Measurements from ENCODE around the gene DOCK11.
"Not testable (repeated sequence)": the region's sequence is repeated elsewhere in the genome, so short reads cannot be mapped to it uniquely, and the experiment has no call there.

DOCK11 gene

DNA sequence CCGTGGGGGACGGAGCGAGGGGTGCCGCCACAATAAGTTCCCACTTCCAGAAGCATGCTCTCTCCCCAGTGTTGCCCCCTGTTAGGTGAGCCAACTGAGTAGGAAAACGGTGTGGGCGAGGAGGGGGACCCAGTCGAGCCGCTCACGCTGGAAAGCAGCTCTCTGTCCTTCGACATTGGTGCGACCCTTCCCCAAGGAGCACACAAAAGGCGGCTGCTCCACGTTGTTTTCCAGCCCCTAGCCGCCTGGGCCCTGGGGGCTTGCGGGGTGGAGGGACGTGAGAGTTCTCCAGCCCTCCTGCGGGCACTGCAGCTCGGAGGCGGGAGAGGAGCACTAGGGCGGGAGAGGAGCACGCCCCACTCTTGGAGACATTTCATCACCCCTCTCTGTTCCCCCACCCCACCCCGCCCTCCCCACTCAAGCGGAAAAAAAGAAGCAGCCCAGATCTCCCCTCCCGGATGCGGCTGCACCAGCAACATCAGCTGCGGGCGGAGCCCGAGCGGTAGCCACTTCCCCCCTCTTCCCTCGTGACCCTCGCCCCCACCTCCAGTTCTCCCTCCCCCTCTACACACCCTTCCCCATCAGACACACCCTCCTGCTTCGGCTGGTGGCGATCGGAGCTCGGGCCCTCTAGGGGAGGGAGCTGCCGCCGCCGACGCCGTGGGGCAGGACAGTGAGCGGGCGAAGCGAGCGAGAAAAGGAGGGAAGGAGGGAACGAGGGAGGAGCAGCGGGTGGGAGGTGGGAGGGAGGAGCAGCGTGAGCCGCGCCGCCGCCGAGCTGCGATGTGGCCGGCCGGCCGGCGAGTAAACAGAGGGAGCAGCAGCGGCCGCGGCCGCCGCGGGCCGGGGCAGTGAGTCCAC is at the start of gene DOCK11:
Gene DOCK11 (plus strand): TSS at position 755 of the 861 bp plus-strand sequence. CDS start 157 bp downstream, outside the sequence.
- DNase-seq: peak; percentile 91

- no peak for DNase-seq
These were observed 47.3 kb upstream of the DOCK11 start for GRCh38 chrX:118448273-118448783.

GRCh38 chrX:118455013-118455412 is 40.6 kb upstream of the DOCK11 start:
- no peak for DNase-seq

- peak; percentile 65 for DNase-seq
These were observed 36.1 kb upstream of the DOCK11 start for GRCh38 chrX:118459494-118459893.

DNA sequence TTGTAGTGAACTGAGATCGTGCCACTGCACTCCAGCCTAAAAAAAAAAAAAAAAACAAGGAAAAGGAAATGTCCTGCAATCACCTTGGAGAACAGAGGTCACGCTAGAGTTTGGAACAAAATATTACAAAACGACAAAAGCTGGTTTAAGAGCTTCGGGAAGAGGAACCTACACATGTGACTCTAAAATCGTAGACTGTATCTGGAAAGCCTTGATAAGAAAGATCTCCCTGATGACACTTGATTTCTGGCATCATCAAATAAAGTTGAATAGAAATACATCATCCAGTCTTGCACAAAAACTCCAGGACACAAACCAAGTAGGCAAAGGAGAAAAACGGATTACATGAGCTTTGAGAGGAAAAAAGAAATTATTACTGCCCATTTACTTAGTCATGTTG is 31.1 kb upstream of the DOCK11 start:
- peak; percentile 18 for DNase-seq

DNA sequence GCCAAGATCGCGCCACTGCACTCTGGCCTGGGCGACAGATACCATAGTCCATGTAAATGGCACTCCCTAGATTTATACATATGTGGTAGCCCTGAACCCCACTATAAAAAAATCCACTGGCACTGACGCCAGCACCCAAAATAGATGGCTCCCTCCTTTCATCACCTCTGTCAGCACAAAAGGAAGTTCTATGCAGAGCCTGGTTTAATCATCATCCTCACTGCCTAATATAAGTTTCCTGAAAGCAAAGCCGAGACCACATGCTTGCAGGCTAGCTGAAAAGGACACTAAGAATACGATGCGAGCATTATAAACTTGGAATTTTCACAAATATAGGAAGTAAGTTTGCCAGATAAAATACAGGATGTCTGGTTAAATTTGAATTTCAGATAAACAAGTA is 27.5 kb upstream of the DOCK11 start:
- DNase-seq: no peak

DNA sequence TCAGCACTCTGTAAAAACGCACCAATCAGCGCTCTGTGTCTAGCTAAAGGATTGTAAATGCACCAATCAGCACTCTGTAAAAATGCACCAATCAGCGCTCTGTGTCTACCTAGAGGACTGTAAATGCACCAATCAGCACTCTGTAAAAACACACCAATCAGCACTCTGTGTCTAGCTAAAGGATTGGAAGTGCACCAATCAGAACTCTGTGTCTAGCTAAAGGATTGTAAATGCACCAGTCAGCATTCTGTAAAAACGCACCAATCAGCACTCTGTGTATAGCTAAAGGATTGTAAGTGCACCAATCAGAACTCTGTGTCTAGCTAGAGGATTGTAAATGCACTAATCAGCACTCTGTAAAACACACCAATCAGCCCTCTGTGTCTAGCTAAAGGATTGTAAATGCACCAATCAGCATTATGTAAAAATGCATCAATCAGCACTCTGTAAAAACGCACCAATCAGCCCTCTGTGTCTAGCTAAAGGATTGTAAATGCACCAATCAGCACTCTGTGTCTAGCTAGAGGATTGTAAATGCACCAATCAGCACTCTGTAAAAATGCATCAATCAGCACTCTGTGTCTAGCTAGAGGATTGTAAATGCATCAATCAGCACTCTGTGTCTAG is 24.8 kb upstream of the DOCK11 start:
- DNase-seq: not testable (repeated sequence)

- DNase-seq: no peak
These were observed 21.0 kb upstream of the DOCK11 start for GRCh38 chrX:118474586-118474985.

GRCh38 chrX:118475903-118476302 is 19.7 kb upstream of the DOCK11 start:
- DNase-seq: no peak

DNA sequence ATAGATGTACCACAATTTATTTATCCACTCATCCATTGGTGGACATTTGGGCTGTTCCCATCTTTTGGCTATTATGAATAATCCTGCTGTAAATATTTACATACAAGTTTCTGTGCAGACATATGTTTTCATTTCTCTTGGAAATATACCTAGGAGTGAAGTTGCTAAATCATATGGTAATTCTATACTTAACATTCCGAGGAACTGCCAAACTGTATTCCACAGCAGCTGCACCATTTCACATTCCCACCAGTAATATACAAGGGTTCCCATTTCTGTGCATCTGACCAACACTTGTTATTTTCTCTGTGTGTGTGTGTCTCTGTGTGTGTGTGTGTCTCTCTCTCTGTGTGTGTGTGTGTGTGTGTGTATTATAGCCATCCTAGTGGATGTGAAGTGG is 15.4 kb upstream of the DOCK11 start:
- DNase-seq: no peak

DNA sequence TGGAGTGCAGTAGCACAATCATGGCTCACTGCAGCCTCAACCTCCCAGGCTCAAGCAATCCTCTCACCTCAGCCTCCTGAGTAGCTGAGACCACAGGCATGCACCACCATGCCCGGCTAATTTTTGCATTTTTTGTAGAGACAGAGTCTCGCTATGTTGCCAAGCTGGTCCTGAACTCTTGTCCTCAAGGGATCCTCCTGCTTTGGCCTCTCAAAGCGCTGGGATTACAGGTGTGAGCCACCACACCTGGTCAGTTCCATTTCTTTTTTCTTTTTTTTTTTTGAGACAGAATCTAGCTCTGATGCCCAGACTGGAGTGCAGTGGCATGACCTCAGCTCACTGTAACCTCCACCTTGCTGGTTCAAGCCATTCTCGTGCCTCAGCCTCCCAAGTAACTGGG is 13.2 kb upstream of the DOCK11 start:
- not testable (repeated sequence) for DNase-seq

- DNase-seq: no peak
These were observed 11.3 kb upstream of the DOCK11 start for GRCh38 chrX:118484216-118484903.

- not testable (repeated sequence) for DNase-seq
These were observed 8.9 kb upstream of the DOCK11 start for GRCh38 chrX:118486693-118487092.

GRCh38 chrX:118493016-118493415 is 2.6 kb upstream of the DOCK11 start:
- no peak for DNase-seq

GRCh38 chrX:118493653-118494297 is 1.8 kb upstream of the DOCK11 start:
- DNase-seq: no peak

- DNase-seq: peak; percentile 65
These were observed 545 bp downstream of the DOCK11 start for GRCh38 chrX:118495958-118496762.

- no peak for DNase-seq
These were observed 1.1 kb downstream of the DOCK11 start for GRCh38 chrX:118496763-118497079.

GRCh38 chrX:118497180-118497818 is 1.7 kb downstream of the DOCK11 start:
- DNase-seq: no peak

DNA sequence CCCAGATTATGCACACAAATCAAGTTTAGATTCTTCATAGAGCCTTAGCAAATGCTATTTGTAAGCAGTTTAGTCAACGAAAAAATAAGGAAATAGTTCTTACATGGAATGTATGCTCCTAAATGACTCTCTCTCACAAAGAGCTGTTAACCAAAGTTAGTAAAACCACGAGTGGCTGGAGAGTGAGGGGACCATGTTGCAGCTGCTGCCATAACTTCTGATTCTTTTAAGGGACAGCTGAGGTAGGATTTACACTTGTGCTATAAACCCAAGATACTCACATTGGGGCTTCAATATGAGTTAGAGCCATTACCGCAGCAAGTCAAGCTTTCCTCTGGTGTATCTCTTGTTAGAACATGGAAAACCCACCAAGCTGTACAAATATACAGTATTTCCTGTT is 2.7 kb downstream of the DOCK11 start:
- DNase-seq: no peak

- DNase-seq: no peak
These were observed 3.1 kb downstream of the DOCK11 start for GRCh38 chrX:118498755-118499154.

DNA sequence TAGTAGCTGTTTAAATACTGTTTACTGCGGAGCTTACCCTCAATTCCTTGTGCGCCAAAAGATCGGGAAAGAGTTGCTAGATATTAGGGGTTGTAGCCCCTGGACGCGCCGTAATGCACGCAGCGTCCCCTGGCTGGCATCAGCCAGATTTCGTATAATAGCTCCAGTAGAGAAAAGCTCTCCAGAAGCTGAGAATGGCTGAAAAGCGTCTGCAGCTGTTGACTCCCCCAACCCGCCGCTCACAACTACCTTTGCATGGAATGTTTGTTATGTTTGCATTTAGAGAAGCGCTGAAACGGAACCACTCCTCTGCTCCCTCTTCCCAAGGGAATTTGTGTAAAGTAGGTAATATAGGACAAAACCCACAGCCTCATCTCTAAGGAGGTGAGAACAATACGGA is 3.7 kb downstream of the DOCK11 start:
- no peak for DNase-seq
